H9 (cell line): Measurements from ENCODE around the gene PRPF19. TPM values are rescaled to one million over a fixed set of nuclear protein-coding genes. Genes with fewer than 3 reads are reported as not detected.

ENCODE experiments used
- DNase-seq: peaks from one replicate; pipeline ENCODE4 v3.0.0-alpha.2; 2017
- H2AFZ ChIP-seq: one replicate; pipeline ENCODE4 v1.6.1; 2013; ENCODE audit warnings: mild to moderate bottlenecking, low read length, control low read depth, moderate library complexity
- H2AK5ac ChIP-seq: 2 replicates; pipeline ENCODE4 v1.6.1; 2013; ENCODE audit warnings: low read length, control low read depth, mixed read lengths; ENCODE audit not compliant: insufficient read length
- H2BK120ac ChIP-seq: one replicate; pipeline ENCODE4 v1.6.1; 2013; ENCODE audit warnings: low read depth, mild to moderate bottlenecking, low read length, control low read depth, inconsistent platforms; ENCODE audit not compliant: poor library complexity, severe bottlenecking
- H2BK12ac ChIP-seq: 2 replicates; pipeline ENCODE4 v1.6.1; 2013; ENCODE audit warnings: low read length, control low read depth, mixed read lengths, low read depth; ENCODE audit not compliant: insufficient read length
- H2BK15ac ChIP-seq: 2 replicates; pipeline ENCODE4 v1.6.1; 2013; ENCODE audit warnings: low read depth, low read length, control low read depth
- H2BK20ac ChIP-seq: one replicate; pipeline ENCODE4 v1.6.1; 2013; ENCODE audit warnings: low read depth, mild to moderate bottlenecking, low read length, control low read depth, inconsistent platforms; ENCODE audit not compliant: poor library complexity, severe bottlenecking
- H2BK5ac ChIP-seq: 2 replicates; pipeline ENCODE4 v1.6.1; 2013; ENCODE audit warnings: low read length, control low read depth, mixed read lengths; ENCODE audit not compliant: insufficient read length
- H3K14ac ChIP-seq: 2 replicates; pipeline ENCODE4 v1.6.1; 2013; ENCODE audit warnings: low read length, control low read depth; ENCODE audit not compliant: insufficient read depth
- H3K18ac ChIP-seq: 2 replicates; pipeline ENCODE4 v1.6.1; 2013; ENCODE audit warnings: low read depth, mild to moderate bottlenecking, mixed read lengths, low read length, control low read depth; ENCODE audit not compliant: insufficient read length
- H3K23ac ChIP-seq: 2 replicates; pipeline ENCODE4 v1.6.1; 2013; ENCODE audit warnings: low read length, control low read depth, mixed read lengths, low read depth; ENCODE audit not compliant: insufficient read length
- H3K23me2 ChIP-seq: 2 replicates; pipeline ENCODE4 v1.6.1; 2013; ENCODE audit warnings: low read depth, mild to moderate bottlenecking, mixed read lengths, low read length, control low read depth; ENCODE audit not compliant: insufficient read length, poor library complexity, severe bottlenecking
- H3K27ac ChIP-seq: 2 replicates; pipeline ENCODE4 v1.5.1; 2013; ENCODE audit warnings: low read length, control low read depth, mixed read lengths, low read depth; ENCODE audit not compliant: insufficient read length
- H3K27me3 ChIP-seq: 2 replicates; pipeline ENCODE4 v1.6.1; 2013; ENCODE audit warnings: low read length, control low read depth, inconsistent platforms; ENCODE audit not compliant: insufficient read depth
- H3K4ac ChIP-seq: 2 replicates; pipeline ENCODE4 v1.6.1; 2013; ENCODE audit warnings: low read depth, mild to moderate bottlenecking, control low read depth, inconsistent platforms, low read length, moderate library complexity
- H3K4me1 ChIP-seq: 2 replicates; pipeline ENCODE4 v1.6.1; 2013; ENCODE audit warnings: low read length, control low read depth, inconsistent platforms; ENCODE audit not compliant: insufficient read depth
- H3K4me2 ChIP-seq: 2 replicates; pipeline ENCODE4 v1.6.1; 2013; ENCODE audit warnings: low read length, control low read depth, mixed read lengths; ENCODE audit not compliant: insufficient read length, insufficient read depth
- H3K56ac ChIP-seq: 2 replicates; pipeline ENCODE4 v1.6.1; 2013; ENCODE audit warnings: low read depth, mild to moderate bottlenecking, mixed read lengths, low read length, control low read depth; ENCODE audit not compliant: insufficient read length
- H3K79me1 ChIP-seq: 2 replicates; pipeline ENCODE4 v1.6.1; 2013; ENCODE audit warnings: low read depth, mild to moderate bottlenecking, moderate library complexity, low read length, control low read depth, inconsistent platforms; ENCODE audit not compliant: insufficient read depth, poor library complexity, severe bottlenecking
- H3K79me2 ChIP-seq: 2 replicates; pipeline ENCODE4 v1.6.1; 2013; ENCODE audit warnings: low read length, control low read depth, inconsistent platforms; ENCODE audit not compliant: insufficient read depth
- H3K9ac ChIP-seq: 2 replicates; pipeline ENCODE4 v1.6.1; 2013; ENCODE audit warnings: low read length, control low read depth, mixed read lengths; ENCODE audit not compliant: insufficient read length; ENCODE audit errors: extremely low read depth
- H3K9me3 ChIP-seq: one replicate; pipeline ENCODE4 v1.6.1; 2013; ENCODE audit warnings: low read depth, low read length, inconsistent platforms; ENCODE audit not compliant: control insufficient read depth
- H3T11ph ChIP-seq: one replicate; pipeline ENCODE4 v1.6.1; 2013; ENCODE audit warnings: mild to moderate bottlenecking, low read length, control low read depth, inconsistent platforms
- H4K20me1 ChIP-seq: one replicate; pipeline ENCODE4 v1.6.1; 2013; ENCODE audit not compliant: control insufficient read depth, insufficient read length, insufficient read depth
- H4K5ac ChIP-seq: 2 replicates; pipeline ENCODE4 v1.6.1; 2013; ENCODE audit warnings: low read depth, mild to moderate bottlenecking, mixed read lengths, low read length, control low read depth; ENCODE audit not compliant: insufficient read length
- H4K8ac ChIP-seq: replicated peaks from 2 replicates; pipeline ENCODE4 v1.6.1; 2013; ENCODE audit warnings: low read length, control low read depth, mixed read lengths, low read depth; ENCODE audit not compliant: insufficient read length
- H4K91ac ChIP-seq: 2 replicates; pipeline ENCODE4 v1.6.1; 2013; ENCODE audit warnings: low read depth, mild to moderate bottlenecking, moderate library complexity, mixed read lengths, low read length, control low read depth; ENCODE audit not compliant: insufficient read length
- H3K27ac Mint-ChIP-seq, 3 experiments: 2 replicates in 2 of 3; 3 replicates in 1 of 3; pipeline ENCODE4 v1.8.0; 2020 to 2021; ENCODE audit warnings: mixed read lengths in 3 of 3, mild to moderate bottlenecking in 1 of 3, moderate library complexity in 1 of 3
- H3K27me3 Mint-ChIP-seq: 2 replicates; pipeline ENCODE4 v1.8.0; 2021; ENCODE audit warnings: low read depth, mild to moderate bottlenecking, moderate library complexity, mixed read lengths
- H3K36me3 Mint-ChIP-seq, 3 experiments: 2 replicates in 2 of 3; 3 replicates in 1 of 3; pipeline ENCODE4 v1.8.0; 2020 to 2021; ENCODE audit warnings: low read depth in 3 of 3, mixed read lengths in 3 of 3; ENCODE audit not compliant: insufficient read depth in 1 of 3
- H3K4me1 Mint-ChIP-seq, 2 experiments: 2 replicates each; pipeline ENCODE4 v1.8.0; 2020; ENCODE audit warnings: mixed read lengths in 2 of 2
- H3K4me3 Mint-ChIP-seq, 2 experiments: 2 replicates in 1 of 2; 3 replicates in 1 of 2; pipeline ENCODE4 v1.8.0; 2020 to 2021; ENCODE audit warnings: mild to moderate bottlenecking in 2 of 2, mixed read lengths in 2 of 2, moderate library complexity in 1 of 2
- H3K9me3 Mint-ChIP-seq, 2 experiments: 2 replicates in 1 of 2; 3 replicates in 1 of 2; pipeline ENCODE4 v1.8.0; 2020; ENCODE audit warnings: mild to moderate bottlenecking in 2 of 2, mixed read lengths in 2 of 2, moderate library complexity in 1 of 2
- CTCF ChIP-seq: fragments of 200-600 bp; sonication (generic); conservative IDR thresholded peaks from 3 replicates; pipeline ENCODE4 v1.8.0; 2021; ENCODE audit warnings: antibody characterized with exemption, mild to moderate bottlenecking
- WGBS: extraction: QIAGEN DNeasy Blood & Tissue Kit; methylation state at CpG from one replicate; pipeline ENCODE4 v1.1.7; 2013; ENCODE audit warnings: missing lambda C conversion rate, low lambda C conversion rate, mixed read lengths; ENCODE audit not compliant: insufficient read length; ENCODE audit errors: extremely low coverage; 5-methylcytosine and 5-hydroxymethylcytosine counted together
- total RNA-seq: library from RNA; stranded (reverse); gene quantifications from 2 replicates; pipeline ENCODE4 v1.2.1, GENCODE V29; 2021

The PRPF19 gene
- total RNA-seq, 1 experiment from 2014 or later, result 130 TPM

- H3K27ac ChIP-seq, result no peak overlapping the region
- Mint-ChIP-seq H3K4me1 (no peaks in the 10 kb centered on the region), H3K4me3 (no peak overlapping the region), H3K9me3 (no peaks in the 10 kb centered on the region), H3K27ac (peak overlapping the region in 1 of 3 experiments; percentile 10; a peak in 1 of 7 replicates), H3K27me3 (peaks cover 2% of the 10 kb centered on the region; the same call in 1 of the 2 replicates), H3K36me3 (peaks cover 28 to 50% (median 40%) of the 10 kb centered on the region in 3 experiments)
- H2BK15ac ChIP-seq, result no peak overlapping the region
- TF ChIP-seq CTCF, result no peak
- H3K4ac ChIP-seq, result no peak overlapping the region
- no peak overlapping the region for H3T11ph ChIP-seq
- H4K8ac ChIP-seq, result no peak overlapping the region
- H4K91ac ChIP-seq, result no peak overlapping the region
- no peak overlapping the region for H2BK20ac ChIP-seq
- no peak overlapping the region for H2BK5ac ChIP-seq
- no peak for DNase-seq
- no peaks in the 10 kb centered on the region for H3K4me1 ChIP-seq
- H2BK12ac ChIP-seq, result no peak overlapping the region
- WGBS, result no CpG with 5 or more reads among the region's 17 CpGs
- H3K56ac ChIP-seq, result no peak overlapping the region
- H3K14ac ChIP-seq, result no peak overlapping the region
- H3K9ac ChIP-seq, result no peak overlapping the region
- no peaks in the 10 kb centered on the region for H3K79me1 ChIP-seq
- no peak overlapping the region for H2BK120ac ChIP-seq
- no peaks in the 10 kb centered on the region for H4K20me1 ChIP-seq
- no peak overlapping the region for H3K23ac ChIP-seq
- no peaks in the 10 kb centered on the region for H3K79me2 ChIP-seq
- no peaks in the 10 kb centered on the region for H3K27me3 ChIP-seq
- H3K4me2 ChIP-seq, result no peak overlapping the region
- no peaks in the 10 kb centered on the region for H3K9me3 ChIP-seq
- no peak overlapping the region for H2AFZ ChIP-seq
- no peak overlapping the region for H3K18ac ChIP-seq
- H4K5ac ChIP-seq, result no peak overlapping the region
- H2AK5ac ChIP-seq, result no peak overlapping the region
- no peaks in the 10 kb centered on the region for H3K23me2 ChIP-seq
Observed at GRCh38 chr11:60851327-60852104, 54.9 kb downstream of the PRPF19 start.
